Activated CD4-positive, alpha-beta T cell treated with anti-CD3 and anti-CD28 coated beads for 1 hour (primary cell): ENCODE results near the gene NGFR.
"Not testable (repeated sequence)": the region's sequence is repeated elsewhere in the genome, so short reads cannot be mapped to it uniquely, and the experiment has no call there.

Experiments
- DNase-seq: peaks from one replicate; pipeline ENCODE4 v3.0.0-alpha.2; 2020

The NGFR gene

DNA sequence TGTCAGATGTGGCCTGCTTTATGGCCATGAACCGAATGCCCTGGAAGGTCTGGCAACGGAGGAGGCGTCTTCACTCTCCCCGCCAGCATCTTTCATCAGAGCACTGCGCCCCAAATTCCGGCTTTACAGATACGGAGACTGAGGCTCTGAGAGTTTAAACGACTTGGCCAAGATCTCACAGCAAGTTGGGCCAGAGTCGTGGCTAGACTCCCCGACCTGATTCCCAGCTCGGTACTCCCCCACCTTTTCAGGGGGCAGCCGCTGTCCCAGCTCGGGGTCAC lies 1.7 kb downstream of the NGFR start:
- DNase-seq, result no peak

GRCh38 chr17:49497148-49498028 lies 2.3 kb downstream of the NGFR start:
- no peak for DNase-seq

GRCh38 chr17:49498029-49498615 lies 3.0 kb downstream of the NGFR start:
- DNase-seq, result no peak

- no peak for DNase-seq
These were observed 6.4 kb downstream of the NGFR start for GRCh38 chr17:49501496-49501895.

- no peak for DNase-seq
These were observed 7.2 kb downstream of the NGFR start for GRCh38 chr17:49502254-49502653.

GRCh38 chr17:49502680-49503079 lies 7.6 kb downstream of the NGFR start:
- DNase-seq, result not testable (repeated sequence)

DNA sequence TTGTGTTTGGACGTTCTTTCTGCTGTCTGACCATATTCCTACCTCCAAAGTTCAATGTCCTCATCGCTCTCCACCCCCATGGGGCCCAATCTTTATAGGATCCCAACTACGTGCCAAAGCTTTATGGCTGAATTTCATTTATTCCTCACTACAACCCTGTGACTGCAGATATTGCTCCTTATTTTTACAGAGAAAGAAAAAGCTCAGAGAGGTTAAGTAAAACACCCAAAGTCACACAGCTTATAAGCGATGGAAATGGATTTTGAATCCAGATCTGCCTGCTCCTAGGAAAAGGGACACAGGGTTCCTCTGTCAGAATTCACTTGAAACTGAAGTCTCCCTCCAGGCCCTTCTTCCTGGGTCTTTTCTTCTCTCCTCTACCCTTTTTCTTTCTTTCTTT lies 9.3 kb downstream of the NGFR start:
- DNase-seq, result no peak

- no peak for DNase-seq
These were observed 10.8 kb downstream of the NGFR start for GRCh38 chr17:49505854-49506253.

GRCh38 chr17:49506282-49506681 lies 11.2 kb downstream of the NGFR start:
- DNase-seq, result no peak

DNA sequence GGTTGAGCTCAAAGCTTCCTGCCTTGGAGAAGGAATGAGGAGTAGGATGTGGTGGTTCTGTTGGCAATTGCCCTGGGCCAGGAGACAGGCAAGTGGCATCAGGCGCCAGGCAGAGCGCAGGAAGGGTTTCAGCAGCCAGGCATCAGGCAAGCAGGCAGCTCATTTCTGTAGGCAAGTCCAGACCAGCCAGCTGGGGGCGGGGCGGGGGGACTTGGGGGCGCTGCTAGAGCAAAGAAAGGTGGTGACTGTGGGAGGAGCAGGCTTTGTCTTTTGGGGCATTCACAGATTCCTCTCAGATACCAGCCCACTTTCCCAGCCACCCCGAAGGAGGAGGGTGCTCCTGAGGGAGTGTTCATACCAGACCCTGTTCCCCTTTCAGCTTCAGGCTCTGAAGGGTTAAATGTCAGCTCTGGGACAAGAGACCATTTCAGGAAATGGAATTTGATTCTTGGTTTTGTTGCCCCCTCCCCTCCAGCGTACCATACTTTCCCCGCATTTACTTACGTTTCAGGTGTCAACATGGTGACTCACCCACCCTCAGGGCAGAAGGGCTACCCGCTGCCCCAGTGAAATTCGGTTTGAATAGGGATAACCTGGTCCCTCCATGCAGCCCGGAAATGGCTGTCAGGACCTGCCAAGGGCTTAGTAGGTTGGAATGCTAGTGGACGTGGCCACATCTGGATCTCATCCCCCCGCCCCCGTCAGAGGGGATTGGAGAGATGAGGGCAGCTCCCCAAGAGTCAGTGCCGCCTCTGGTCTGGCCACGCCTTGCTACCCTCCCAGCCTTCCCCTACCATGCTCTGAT lies 13.2 kb downstream of the NGFR start:
- DNase-seq, result no peak

GRCh38 chr17:49508866-49509587 lies 13.9 kb downstream of the NGFR start:
- no peak for DNase-seq

DNA sequence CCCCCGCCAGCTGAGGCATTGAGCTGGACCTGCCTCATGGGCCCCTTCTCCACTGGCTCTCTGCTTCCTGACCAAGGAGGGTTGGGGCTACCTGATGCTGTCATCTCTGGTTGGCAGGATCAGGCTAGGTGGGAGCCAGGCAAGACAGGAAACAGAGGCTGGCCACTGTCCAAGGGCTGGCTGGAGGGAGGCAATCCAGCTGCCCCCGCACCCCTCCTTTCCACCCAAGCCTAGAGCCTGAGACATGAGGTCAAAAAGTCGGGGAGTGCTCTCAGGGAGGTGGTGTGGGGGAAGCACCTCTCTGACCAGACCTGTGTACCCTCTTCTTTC lies 14.5 kb downstream of the NGFR start:
- no peak for DNase-seq

DNA sequence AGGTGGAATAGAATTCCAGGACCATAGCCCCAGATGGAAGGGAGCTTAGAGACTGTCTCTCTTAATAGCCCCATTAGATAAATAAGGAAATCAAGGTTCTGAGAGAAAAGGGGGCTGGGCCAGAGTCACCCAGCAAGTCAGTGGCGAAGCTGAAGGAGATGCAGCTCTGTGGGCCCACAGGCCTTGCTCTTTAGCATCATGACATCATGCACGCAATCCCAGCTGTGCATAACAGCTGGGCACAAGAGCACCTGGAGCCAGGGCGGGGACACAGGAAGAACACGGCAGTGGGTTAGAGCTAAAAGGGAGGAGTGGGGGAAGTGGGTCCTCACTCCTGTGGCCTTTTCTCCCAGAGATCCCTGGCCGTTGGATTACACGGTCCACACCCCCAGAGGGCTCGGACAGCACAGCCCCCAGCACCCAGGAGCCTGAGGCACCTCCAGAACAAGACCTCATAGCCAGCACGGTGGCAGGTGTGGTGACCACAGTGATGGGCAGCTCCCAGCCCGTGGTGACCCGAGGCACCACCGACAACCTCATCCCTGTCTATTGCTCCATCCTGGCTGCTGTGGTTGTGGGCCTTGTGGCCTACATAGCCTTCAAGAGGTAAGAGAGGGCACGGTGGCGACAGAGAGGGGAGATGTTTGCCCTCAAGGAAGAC lies 15.1 kb downstream of the NGFR start:
- no peak for DNase-seq

DNA sequence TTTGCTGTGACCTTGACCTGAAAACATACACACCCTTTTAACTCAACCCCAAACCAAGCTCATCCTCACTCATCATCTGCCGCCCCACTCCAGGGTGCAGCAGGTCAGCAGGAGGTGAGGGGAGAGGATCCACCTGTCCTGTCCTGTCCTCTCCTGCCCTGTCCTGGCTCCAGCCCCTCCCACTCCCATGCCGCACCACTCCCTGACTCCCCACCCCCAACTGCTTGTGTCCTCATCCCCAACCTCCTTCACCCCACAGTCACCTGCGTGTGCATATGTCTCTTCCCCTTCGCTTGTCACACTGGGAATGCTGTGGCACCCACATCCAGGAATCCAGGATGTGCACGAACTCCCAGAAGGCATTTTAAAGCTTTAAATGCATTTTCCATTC lies 15.6 kb downstream of the NGFR start:
- no peak for DNase-seq

- no peak for DNase-seq
These were observed 16.7 kb downstream of the NGFR start for GRCh38 chr17:49511810-49512209.

DNA sequence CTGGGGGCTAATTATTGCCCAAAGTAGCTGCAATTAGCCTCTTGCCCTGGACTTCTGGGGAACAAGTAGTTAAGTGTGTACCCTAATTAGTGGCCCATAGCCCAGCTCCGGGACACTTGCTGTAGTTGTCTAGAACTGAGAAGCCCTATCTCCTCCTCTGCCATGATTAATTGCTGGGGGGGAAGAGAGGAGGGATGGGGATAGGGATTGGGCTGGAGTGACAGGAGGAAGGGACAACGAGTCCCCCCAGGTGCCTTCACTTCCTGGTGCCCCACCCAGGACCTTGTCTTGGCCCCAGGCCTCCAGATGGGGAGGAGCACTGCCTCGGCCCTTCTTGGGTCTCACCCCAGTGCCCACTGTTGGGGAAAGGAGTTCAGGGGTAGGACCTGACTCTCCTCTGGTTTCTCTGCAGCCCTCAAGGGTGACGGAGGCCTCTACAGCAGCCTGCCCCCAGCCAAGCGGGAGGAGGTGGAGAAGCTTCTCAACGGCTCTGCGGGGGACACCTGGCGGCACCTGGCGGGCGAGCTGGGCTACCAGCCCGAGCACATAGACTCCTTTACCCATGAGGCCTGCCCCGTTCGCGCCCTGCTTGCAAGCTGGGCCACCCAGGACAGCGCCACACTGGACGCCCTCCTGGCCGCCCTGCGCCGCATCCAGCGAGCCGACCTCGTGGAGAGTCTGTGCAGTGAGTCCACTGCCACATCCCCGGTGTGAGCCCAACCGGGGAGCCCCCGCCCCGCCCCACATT lies 17.4 kb downstream of the NGFR start:
- no peak for DNase-seq

GRCh38 chr17:49513044-49513395 lies 17.9 kb downstream of the NGFR start:
- no peak for DNase-seq

GRCh38 chr17:49513641-49514040 lies 18.5 kb downstream of the NGFR start:
- DNase-seq, result no peak

- DNase-seq, result no peak
These were observed 19.1 kb downstream of the NGFR start for GRCh38 chr17:49514071-49514721.

- no peak for DNase-seq
These were observed 20.2 kb downstream of the NGFR start for GRCh38 chr17:49515196-49515770.

GRCh38 chr17:49516180-49516579 lies 21.1 kb downstream of the NGFR start:
- no peak for DNase-seq
